ENCODE results near the gene GCGR. TPM values are rescaled to one million over a fixed set of nuclear protein-coding genes. Genes with fewer than 3 reads are reported as not detected.

Gene GCGR
- total and polyA plus RNA-seq, 3 donors from 2014 or later: 0.88 to 1.5 (median 1.3) TPM

- H3K36me3 ChIP-seq (ENCODE audit: low read depth, missing control alignments): no peaks in the 10 kb centered on the region
- no peak for TF ChIP-seq CTCF (IDR thresholded peaks at IDR 0.05)
- TF ChIP-seq POLR2A (IDR thresholded peaks at IDR 0.05): peak; percentile 39
- intact Hi-C loops (cut with DNase I; ENCODE audit: low total_unique reads): no loop called here
- DNase-seq: peak; percentile 93
- 1% methylated on average over 17 to 65 of the region's 76 CpGs for WGBS, 2 donors
- H3K9me3 ChIP-seq: no peaks in the 10 kb centered on the region
- peak within 1 kb of the TSS; percentile 84 for H3K4me3 ChIP-seq
- no peaks in the 10 kb centered on the region for H3K27me3 ChIP-seq
- H3K4me1 ChIP-seq: peaks cover 12% of the 10 kb centered on the region
- peak within 1 kb of the TSS; percentile 83 to 86 for H3K27ac ChIP-seq
These were observed 29.4 kb downstream of the GCGR start, which contains the start of gene MCRIP1 for GRCh38 chr17:81833160-81833920. Gene MCRIP1 (minus strand): TSS chr17:81833291. CDS start chr17:81824506, 8,785 bp downstream.

- peak overlapping the region; percentile 79 to 84 for H3K4me3 ChIP-seq
- H3K4me1 ChIP-seq: peaks cover 12% of the 10 kb centered on the region
- intact Hi-C loops (cut with DNase I; ENCODE audit: low total_unique reads): no loop called here
- DNase-seq: no peak
- H3K9me3 ChIP-seq: no peaks in the 10 kb centered on the region
- WGBS, 2 donors: 66 to 69% methylated on average over 18 to 31 of the region's 31 CpGs
- H3K36me3 ChIP-seq (ENCODE audit: low read depth, missing control alignments): no peaks in the 10 kb centered on the region
- no peaks in the 10 kb centered on the region for H3K27me3 ChIP-seq
- H3K27ac ChIP-seq: peak overlapping the region; percentile 81 to 86
- no peak for TF ChIP-seq POLR2A (IDR thresholded peaks at IDR 0.05)
- no peak for TF ChIP-seq CTCF (IDR thresholded peaks at IDR 0.05)
These were observed 30.2 kb downstream of the GCGR start for GRCh38 chr17:81833921-81834830.

- peak within 1 kb of the TSS; percentile 81 to 86 for H3K27ac ChIP-seq
- H3K4me1 ChIP-seq: peaks cover 12% of the 10 kb centered on the region
- intact Hi-C loops (cut with DNase I; ENCODE audit: low total_unique reads): no loop called here
- TF ChIP-seq CTCF (IDR thresholded peaks at IDR 0.05): no peak
- TF ChIP-seq POLR2A (IDR thresholded peaks at IDR 0.05): no peak
- H3K27me3 ChIP-seq: no peaks in the 10 kb centered on the region
- DNase-seq: no peak
- H3K4me3 ChIP-seq: peak within 1 kb of the TSS in 1 of 2 donors; percentile 79
- no peaks in the 10 kb centered on the region for H3K36me3 ChIP-seq (ENCODE audit: low read depth, missing control alignments)
- no peaks in the 10 kb centered on the region for H3K9me3 ChIP-seq
- WGBS, 2 donors: 87 to 96% methylated on average over 6 to 20 of the region's 26 CpGs
These were observed 30.9 kb downstream of the GCGR start, which contains the start of gene PPP1R27 for GRCh38 chr17:81834831-81835267. Gene PPP1R27 (minus strand): TSS chr17:81835050. CDS start chr17:81834953, 97 bp downstream.

GRCh38 chr17:81837641-81838040 is 33.7 kb downstream of the GCGR start:
- H3K36me3 ChIP-seq (ENCODE audit: low read depth, missing control alignments): no peaks in the 10 kb centered on the region
- intact Hi-C loops (cut with DNase I; ENCODE audit: low total_unique reads): no loop called here
- 76 to 79% methylated on average over 8 to 9 of the region's 9 CpGs for WGBS, 2 donors
- no peak for DNase-seq
- H3K27ac ChIP-seq: no peak overlapping the region
- TF ChIP-seq CTCF (IDR thresholded peaks at IDR 0.05): no peak
- no peak for TF ChIP-seq POLR2A (IDR thresholded peaks at IDR 0.05)
- no peak overlapping the region for H3K4me3 ChIP-seq
- no peaks in the 10 kb centered on the region for H3K9me3 ChIP-seq
- no peaks in the 10 kb centered on the region for H3K4me1 ChIP-seq
- no peaks in the 10 kb centered on the region for H3K27me3 ChIP-seq

Measured in testis (tissue), 3 donors.